HG03442 (cell line): Measurements from ENCODE around the gene TMC6.

Experiments used
- ATAC-seq: cut with Tn5 transposase; IDR thresholded peaks from one replicate; pipeline ENCODE4 v1.9.1; 2021; ENCODE audit warnings: mild to moderate bottlenecking, moderate library complexity; ENCODE audit not compliant: unreplicated experiment

TMC6 gene

DNA sequence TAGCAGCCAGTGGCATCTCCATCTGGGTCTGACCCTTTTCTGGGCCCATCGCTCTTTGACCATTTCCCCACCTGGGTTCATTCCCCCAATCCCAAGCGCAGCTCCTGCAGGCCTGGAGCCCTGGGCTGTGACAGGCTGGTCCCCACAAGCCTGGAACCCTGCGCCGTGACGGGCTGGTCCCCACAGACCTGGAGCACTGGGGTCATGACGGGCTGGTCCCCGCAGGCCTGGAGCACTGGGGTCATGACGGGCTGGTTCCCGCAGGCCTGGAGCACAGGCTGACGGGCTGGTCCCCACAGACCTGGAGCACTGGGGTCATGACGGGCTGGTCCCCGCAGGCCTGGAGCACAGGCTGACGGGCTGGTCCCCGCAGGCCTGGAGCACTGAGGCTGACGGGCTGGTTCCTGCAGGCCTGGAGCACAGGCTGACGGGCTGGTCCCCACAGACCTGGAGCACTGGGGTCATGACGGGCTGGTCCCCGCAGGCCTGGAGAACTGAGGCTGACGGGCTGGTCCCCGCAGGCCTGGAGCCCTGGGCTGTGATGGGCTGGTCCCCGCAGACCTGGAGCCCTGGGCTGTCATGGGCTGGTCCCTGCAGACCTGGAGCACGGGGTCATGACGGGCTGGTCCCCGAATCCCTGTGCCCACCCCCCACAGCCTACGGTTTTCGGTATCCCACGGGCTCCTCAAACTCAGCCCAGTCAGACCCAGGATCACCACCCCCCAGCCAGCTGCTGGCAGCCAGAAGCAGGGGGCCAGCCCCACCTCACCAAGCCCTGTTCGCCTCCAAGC, 16.6 kb downstream of the TMC6 start:
- no peak for ATAC-seq

DNA sequence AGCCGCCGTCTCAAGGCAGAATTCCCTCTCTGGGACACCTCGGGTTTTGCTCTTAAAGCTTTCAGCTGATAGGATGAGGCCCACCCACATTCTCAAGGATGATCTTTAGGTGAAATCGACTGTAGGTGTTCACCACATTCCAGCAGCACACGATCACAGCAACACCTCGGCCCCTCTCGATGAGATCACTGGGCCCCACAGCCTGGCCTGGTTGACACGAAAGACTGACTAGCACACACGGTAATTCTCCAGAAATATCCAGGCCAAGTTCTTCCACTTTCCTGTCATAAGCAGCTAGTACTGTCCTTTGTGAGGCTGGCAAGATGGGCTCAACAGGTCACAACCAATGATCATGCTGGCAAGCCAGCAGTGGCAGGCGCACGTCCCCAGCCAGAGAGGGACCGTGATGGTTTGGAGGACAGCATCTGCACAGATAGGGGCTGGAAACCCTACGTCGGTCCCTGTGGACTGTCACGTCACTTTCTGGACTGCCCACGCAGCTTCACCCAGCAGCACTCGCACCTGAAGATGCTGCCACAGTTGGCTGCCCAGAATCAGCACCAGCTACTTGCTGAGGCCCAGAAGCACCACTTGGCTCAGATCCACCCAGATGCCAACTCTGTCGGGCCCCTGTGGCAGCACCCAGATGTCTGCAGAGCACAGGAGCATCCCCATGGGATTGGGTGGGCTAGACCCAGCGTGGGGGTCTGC, 17.4 kb downstream of the TMC6 start:
- no peak for ATAC-seq

DNA sequence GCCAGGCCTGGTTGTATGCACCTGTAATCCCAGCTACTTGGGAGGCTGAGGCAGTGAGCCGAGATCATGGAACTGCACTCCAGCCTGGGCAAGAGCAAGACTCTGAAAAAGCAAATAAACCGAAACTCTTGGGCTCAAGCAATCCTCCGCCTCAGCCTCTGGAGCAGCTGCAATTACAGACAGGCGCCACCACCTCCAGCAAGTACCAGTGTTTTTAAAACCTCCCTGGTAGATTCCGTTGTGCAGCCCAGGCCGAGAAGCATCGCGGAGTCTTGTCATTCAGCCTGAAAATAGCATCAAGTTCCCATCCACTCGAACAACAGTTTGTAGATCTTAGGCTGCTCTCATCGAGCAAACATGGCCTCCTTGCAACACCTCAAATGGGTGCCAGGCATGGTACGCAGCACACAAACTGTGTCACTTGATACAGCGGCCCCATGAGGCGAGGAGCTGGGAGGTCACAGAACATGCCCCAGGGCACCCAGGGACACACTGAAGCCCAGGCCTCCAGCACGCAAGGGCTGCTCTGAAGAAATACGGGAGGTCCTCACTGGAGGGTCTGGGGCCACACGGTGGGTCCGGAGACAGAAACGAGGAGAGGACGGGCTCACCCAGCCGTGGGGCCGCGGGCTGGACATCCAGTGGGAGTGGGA, 18.1 kb downstream of the TMC6 start:
- ATAC-seq: no peak

DNA sequence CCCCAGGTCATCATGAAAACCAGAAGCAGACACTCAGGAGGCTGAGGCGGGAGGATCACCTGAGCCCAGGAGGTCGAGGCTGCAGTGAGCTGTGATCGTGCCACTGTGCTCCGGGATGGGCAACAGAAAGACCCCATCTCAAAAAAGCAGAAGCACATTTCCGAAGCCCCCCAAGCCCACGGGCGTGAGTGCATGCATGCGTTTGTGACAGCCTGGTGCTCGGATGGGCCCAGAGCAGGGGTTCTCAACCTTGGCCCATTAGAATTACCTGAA, 19.1 kb downstream of the TMC6 start:
- ATAC-seq: no peak

GRCh38 chr17:78108726-78109488, 19.6 kb downstream of the TMC6 start:
- no peak for ATAC-seq

DNA sequence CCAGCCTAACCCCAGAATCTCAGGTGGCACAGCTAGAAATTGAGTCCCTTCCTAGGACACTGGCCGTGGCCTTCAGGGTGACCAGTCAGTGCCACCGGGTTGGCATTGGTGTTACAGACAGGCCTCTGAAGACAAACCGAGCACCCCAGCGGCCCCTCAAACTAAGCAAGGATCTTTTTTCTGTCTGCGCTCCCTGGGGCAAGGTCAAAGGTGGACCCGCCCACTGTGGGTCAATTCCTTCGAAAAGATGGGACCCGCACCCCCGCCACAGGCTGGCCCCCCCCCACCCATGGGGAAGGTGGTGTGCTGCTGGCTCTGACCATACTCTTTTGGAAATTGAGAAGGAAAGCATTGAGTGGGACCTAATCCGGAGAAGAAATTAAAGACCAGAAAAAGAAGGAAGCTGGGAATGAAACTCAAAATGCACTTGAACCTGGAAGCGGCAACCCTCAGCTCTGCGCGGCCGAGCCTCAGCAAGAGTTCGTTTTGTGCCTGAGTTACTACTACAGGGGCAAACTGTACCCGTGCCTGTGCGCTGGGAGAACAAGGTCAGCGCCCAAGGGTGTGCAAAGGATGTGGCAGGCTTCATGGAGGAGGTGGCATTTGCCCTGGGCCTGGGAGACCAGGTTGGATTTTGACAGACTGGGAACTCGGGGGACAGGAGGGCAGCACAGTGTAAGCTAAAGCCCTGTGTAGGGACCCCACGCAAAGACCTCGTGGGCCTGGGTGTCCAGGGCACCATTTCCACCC, 20.4 kb downstream of the TMC6 start:
- ATAC-seq: no peak

GRCh38 chr17:78107457-78107856, 21.1 kb downstream of the TMC6 start:
- ATAC-seq: no peak

DNA sequence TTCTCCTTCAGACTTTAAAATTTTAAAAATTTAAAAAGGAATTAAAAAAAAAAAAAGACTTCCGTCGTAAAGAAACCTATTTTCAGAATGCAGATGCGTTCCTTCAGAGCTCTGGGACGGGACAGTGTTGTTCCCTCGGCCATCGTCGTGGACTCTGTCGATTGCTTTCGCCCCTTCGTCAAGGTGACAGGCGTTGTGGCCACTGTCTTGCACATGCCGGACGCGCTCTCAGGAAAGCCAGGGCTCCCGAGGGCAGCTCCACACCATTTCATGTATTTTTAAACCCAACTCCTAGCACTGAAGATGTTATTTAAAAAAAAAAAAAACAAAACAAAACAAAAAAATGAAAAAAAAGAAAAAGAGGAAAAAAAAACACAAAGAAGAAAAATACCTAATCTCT, 22.3 kb downstream of the TMC6 start:
- no peak for ATAC-seq

DNA sequence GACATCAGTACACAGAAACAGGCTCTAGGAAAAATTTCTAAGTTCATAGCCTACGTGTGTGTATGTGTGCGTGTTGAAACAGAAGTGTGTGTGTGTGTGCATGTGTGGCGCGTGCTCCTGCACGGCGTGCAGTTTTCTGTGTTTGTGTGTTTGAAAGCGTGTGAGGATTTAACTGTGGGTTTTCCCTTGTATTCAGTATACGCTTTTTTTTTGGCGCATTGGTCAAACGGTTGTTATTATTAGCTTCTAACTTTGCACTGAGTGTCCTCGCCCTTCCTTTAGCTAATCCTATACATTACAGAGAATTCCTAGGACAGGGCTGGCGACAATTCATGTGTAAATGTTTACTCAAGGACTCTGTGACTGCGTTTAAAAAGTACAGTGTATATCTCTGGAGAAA, 23.0 kb downstream of the TMC6 start:
- no peak for ATAC-seq

DNA sequence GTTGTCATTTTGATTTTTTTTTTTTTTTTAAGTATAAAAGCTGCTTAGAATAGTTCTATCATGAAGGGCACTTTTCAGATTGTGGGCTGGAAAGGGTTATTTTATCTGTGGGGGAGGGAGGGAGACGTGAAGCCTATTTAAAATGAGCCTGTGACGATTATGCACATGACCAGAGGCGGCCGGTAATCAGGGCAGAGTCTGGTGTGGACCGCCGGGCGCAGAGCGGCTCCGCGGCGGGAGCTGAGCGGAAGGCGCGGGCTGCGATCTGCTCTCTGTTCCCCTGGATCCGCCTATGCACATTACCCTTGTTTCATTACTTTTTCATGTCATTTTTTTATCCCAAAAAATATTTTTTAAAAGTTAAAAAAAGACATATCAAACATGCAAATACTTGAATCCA, 23.5 kb downstream of the TMC6 start:
- ATAC-seq: no peak

DNA sequence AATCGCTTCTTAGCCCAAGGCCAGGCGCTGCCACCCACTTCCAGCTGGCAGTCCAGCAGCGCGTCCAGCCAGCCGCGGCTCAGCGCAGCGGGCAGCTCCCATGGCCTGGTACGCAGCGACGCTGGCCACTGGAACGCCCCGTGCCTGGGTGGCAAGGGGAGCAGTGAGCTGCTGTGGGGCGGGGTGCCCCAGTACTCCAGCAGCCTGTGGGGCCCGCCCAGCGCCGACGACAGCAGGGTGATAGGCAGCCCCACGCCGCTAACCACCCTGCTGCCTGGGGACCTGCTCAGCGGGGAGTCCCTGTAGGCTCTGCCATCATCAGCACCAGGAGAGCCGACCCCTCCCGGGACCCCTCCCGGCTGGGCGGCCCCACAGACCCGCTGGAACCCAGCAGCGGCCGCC, 24.0 kb downstream of the TMC6 start:
- no peak for ATAC-seq

- no peak for ATAC-seq
Measured at GRCh38 chr17:78103311-78103710, 25.2 kb downstream of the TMC6 start.

DNA sequence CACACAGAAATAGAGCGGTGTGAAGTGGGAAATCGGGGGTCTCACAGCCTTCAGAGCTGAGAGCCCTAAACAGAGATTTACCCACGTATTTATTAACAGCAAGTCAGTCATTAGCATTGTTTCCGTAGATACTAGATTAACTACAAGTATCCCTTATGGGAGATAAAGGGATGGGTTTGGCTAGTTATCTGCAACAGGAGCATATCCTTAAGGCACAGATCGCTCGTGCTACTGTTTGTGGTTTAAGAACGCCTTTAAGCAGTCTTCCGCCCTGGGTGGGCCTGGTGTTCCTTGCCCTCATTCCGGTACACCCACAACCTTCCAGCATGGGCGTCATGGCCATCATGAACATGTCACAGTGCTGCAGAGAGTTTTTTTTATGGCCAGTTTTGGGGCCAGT, 27.0 kb downstream of the TMC6 start:
- no peak for ATAC-seq

DNA sequence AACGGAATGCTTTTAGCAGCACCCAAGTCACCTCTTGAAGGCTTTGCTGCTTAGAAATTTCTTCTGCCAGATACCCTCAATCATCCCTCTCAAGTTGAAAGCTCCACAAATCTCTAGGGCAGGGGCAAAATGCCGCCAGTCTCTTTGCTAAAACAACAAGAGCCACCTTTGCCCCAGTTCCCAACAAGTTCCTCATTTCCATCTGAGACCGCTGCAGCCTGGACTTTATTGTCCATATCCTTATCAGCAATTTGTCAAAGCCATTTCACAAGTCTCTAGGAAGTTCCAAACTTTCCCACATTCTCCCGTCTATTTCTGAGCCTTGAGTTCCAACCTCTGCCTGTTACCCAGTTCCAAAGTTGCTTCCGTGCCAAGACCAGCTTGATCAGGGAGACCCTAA, 27.4 kb downstream of the TMC6 start:
- no peak for ATAC-seq

DNA sequence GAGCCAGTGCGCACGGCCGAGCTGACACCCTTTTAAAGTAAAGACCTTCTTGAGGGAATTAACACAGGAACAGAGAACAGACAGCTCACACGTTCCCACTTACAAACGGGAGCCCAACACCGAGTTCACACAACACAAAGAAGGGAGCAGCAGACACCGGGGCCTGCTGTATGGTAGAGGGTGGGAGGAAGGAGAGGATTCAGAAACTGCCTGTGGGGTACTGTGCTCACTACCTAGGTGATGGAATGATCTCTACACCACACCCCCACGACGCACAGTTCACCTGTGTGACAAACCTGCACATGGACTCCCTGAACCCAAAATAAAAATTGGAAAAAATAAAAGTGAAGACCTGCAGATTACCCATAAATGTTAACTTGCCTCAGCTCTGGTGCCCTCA, 32.5 kb downstream of the TMC6 start:
- ATAC-seq: no peak

DNA sequence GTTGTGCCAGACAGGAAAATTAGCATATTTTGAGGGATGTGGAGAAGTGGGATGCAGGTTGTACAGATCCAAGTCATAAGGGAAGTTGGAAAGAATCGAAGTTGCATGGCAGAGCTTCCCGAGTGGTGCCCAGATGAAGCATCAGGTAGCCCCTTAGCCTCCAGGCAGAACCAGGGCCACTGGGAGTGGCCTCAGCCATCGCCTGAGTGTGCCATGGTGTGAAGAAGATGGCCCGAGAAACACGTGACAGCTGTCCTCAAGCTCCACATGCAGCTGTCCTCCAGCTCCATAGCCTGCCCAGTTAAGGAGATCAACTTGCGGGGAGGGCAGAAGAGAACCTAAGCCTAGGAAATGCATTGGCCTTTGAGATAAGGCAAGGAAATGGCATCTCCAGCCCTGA, 33.5 kb downstream of the TMC6 start:
- ATAC-seq: no peak

- ATAC-seq: no peak
Measured at GRCh38 chr17:78092794-78093324, 35.7 kb downstream of the TMC6 start.

DNA sequence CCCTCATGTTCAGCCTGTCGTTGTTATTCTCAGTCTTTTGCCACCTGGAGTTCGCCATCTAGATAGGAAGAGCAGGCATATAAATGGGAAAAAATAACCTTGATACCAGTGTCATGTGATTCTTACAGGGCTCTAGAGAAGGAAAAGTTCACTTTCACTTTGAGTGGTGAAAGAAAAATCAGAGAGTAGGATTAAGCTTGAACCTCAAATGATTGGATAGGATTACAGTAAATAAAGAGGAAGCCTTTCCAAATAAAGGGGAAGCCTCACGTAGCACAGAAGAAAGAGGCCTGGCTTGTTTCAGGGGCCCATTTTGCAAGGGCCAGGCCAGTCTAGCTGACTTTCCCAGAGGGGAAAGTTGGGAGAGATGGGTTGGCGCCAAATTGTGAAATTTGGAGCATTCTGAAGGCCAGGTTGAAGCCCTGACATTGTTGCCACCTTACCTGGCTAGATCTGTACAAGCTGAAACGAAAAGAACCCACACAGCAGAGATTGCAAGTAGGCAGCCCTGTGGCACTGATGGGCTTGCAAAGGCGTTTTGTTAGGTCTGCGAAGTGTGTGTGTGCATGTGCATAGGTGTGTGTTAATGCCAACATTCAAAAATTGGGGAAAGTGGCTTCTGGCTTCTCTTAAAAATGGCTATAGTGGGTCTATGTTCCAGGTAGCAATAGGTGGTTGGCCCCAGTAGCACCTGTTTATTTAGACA, 38.8 kb downstream of the TMC6 start:
- ATAC-seq: no peak

- no peak for ATAC-seq
Measured at GRCh38 chr17:78088529-78088928, 40.0 kb downstream of the TMC6 start.

DNA sequence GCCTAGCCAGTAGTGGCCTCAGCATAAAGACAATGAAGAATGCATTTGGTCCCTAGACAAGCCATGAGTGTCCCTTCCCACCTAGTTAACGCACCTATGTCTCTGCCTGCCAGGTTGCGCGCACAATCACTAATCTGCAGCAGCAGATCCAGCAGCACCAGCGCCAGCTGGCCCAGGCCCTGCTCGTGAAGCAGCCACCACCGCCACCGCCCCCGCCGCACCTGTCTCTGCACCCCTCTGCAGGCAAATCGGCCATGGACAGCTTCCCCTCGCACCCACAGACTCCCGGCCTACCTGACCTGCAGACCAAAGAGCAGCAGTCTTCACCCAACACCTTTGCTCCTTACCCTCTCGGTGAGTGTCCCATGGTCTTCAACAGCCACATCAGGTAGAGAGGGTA, 41.8 kb downstream of the TMC6 start:
- ATAC-seq: no peak
